NCI-H2029 treated with DMSO at 0.1 percent for 48 hours (cell line): ENCODE measurements around the gene ITGA6.
"Not testable (repeated sequence)": the region's sequence is repeated elsewhere in the genome, so short reads cannot be mapped to it uniquely, and the experiment has no call there.

Experiments
- DNase-seq: peaks from one replicate; lab custom pipeline; 2025; lab: John Stamatoyannopoulos, UW

The ITGA6 gene

DNA sequence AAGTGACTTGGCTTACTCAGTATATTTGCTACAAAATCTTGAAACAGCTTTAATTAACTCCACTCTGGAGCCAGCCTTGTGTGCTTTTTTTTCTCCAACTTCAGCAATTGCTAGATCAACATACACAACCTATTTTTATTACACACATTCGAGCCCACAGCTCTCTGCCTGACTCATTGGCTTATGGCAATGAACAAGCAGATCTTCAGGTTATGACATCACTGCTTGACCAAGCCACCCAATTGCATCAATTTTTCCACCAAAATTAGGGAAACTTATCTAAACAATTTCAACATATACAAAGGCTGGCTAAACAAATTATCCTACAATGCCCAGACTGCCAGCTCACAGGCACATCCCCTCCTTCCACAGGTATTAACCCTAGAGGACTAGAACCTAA is 88.9 kb downstream of the ITGA6 start:
- no peak for DNase-seq

- no peak for DNase-seq
These were observed 91.6 kb downstream of the ITGA6 start for GRCh38 chr2:172518995-172519394.

- DNase-seq = no peak
These were observed 98.2 kb downstream of the ITGA6 start for GRCh38 chr2:172525601-172526000.

- DNase-seq = no peak
These were observed 103.9 kb downstream of the ITGA6 start for GRCh38 chr2:172531309-172531708.

GRCh38 chr2:172532461-172532860 is 105.1 kb downstream of the ITGA6 start:
- not testable (repeated sequence) for DNase-seq

- no peak for DNase-seq
These were observed 106.3 kb downstream of the ITGA6 start for GRCh38 chr2:172533687-172534086.

GRCh38 chr2:172535119-172535518 is 107.7 kb downstream of the ITGA6 start:
- no peak for DNase-seq

DNA sequence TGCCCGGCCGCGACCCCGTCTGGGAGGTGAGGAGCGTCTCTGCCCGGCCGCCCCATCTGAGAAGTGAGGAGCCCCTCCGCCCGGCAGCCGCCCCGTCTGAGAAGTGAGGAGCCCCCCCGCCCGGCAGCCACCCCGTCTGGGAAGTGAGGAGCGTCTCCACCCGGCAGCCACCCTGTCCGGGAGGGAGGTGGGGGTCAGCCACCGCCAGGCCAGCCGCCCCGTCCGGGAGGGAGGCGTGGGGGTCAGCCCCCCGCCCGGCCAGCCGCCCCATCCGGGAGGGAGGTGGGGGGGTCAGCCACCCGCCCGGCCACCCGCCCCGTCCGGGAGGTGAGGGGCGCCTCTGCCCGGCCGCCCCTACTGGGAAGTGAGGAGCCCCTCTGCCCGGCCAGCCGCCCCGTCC is 110.5 kb downstream of the ITGA6 start:
- DNase-seq = not testable (repeated sequence)

DNA sequence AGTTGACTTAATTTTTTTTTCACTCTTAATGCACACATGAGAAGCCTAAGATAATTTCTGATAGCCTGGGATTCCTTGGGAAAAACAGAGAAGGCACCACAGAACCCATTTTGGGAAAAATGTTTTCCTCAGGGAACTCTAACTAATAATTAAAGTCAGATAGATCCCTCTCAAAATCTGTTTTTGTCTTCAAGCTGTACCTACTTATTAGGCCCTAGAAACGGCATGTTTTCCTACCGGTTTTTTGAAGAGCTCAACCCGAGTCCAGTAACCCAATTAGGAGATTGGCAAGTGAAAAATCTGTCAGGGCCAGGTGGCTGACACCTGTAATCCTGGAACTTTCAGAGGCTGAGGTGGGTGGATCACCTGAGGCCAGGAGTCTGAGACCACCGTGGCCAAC is 112.4 kb downstream of the ITGA6 start:
- no peak for DNase-seq

DNA sequence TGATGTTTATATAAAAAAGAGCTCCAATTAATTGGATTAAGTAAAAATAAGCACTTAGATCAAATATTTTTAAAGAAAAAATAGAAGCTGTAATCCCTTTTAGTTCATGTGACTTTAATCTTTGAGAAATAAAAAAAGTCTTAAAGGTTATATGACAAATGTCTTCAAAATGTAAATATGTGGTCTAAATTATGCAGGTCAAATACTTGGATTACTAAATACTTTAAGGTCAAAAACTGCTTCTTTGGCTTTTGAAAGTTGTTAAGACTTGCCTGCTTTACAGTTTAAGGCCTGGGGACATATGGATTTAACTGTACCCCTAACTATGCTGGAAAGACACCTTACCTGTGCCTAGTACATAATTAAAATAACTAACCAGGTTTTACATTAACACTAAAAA is 113.0 kb downstream of the ITGA6 start:
- DNase-seq = no peak

GRCh38 chr2:172545408-172546075 is 118.2 kb downstream of the ITGA6 start:
- DNase-seq = no peak

DNA sequence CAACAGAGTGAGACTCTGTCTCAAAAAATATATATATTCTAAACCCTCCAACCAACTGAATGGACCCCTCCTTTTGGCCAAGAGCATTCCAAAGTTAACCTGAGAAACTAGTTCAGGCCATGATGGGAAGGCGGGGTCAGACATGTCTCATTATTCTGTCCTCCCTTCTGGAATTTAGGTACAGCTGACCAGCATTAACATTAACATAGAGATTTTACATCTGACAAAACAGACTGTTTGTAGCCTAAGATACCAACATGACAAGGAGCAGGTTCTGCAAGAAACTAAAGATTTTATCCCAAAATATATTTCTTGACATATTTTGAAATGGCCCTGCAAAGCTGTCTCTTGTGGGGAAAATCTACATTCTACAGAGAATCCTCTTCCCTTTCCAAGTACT is 121.7 kb downstream of the ITGA6 start:
- no peak for DNase-seq

DNA sequence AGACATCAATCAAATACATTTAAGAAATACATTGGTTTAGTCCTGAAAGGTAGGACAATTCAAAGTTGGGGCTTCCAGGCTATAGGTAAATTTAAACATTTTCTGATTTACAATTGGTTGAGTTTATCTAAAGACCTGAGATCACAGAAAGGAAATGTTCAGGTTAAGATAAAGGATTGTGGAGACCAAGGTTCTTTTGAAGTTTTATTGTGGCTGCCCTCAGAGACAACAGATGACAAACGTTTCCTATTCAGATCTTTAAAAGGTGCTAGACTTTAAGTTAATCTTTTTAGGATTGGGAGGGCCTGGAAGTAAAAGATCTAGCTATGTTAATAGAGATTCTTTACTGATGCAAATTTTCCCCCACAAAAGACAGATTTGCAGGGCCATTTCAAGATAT is 122.4 kb downstream of the ITGA6 start:
- not testable (repeated sequence) for DNase-seq

- no peak for DNase-seq
These were observed 123.0 kb downstream of the ITGA6 start for GRCh38 chr2:172550419-172550818.

GRCh38 chr2:172551271-172551670 is 123.9 kb downstream of the ITGA6 start:
- no peak for DNase-seq

DNA sequence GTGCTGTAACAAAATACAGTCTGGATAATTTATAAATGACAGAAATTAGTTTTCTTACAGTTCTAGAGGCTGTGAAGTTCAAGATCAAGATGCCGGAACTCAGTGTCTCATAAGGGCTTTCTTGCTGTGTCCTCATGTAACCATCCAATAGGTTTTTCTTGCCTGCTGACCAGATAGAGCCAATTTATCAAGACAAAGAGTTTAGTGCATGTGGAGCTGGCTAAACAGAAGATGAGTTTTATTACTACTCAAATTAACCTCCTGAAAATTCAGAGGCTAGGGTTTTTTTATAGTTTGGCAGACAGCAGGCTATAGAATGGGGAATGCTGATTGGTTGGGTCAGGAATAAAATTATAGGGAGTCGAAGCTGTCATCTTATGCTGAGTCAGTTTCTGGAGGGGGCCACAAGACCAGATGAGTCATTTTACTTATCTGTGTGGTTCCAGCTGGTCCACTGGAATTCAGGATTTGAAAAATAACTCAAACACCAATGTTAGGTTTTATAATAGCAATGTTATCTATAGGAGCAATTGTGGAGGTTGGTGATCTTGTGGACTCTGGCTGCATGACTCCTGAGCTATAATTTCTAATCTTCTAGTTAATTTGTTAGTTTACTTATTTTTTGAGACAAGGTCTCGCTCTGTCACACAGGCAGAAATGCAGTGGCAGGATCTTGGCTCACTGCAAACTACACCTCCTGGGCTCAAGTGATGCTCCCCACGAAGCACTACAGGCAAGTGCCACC is 125.3 kb downstream of the ITGA6 start:
- no peak for DNase-seq

DNA sequence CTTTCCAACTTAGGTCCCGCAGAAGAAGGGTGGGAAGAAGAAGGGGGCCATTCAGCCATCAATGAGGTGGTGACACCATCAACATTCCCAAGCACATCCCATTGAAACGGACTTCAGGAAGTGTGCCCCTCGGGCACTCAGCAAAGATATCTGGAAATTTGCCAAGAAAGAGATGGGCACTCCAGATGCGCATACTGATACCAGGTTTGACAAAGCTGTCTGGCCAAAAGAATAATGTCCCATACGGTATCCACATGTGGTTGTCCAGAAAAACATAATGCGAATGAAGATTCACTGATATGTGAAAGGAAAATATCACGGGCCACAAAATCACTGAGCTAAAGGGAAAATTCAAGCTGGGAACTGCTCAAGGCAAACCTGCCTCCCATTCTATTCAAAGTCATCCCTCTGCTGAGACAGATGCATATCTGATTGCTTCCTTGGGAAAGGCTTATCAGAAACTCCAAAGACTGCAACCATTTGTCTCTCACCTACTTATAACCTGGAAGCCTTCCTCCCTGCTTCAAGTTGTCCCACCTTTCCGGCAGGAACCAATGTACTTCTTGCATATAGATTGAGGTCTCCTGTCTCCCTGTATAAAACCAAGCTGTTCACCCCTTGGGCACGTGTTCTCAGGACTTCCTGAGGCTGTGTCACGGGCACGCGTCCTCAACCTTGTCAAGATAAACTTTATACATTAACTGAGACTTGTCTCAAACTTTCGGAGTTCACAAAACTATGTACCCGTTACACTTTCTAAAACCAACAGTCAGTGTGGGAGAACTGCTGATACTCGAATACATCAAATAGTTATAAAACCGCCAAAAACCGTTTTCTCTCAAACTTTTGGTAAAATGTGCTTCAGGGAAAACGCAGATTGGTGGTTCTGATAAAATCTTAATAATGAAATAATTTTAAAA is 127.2 kb downstream of the ITGA6 start:
- DNase-seq = no peak

DNA sequence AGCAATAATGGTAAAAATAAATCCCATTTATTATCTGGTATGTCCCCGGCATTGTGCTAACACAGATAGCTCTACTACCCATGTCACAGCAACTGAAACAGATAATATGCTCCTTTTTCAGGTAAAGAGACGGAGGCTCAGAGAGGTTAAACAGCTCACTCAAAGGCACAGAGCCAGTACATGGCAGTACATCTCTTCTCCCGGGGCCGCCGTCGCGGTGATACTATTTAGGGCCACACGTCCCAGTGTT is 127.8 kb downstream of the ITGA6 start:
- no peak for DNase-seq
